H9 (cell line): ENCODE measurements around the gene NT5DC4. TPM values are rescaled to one million over a fixed set of nuclear protein-coding genes. Genes with fewer than 3 reads are reported as not detected.

ENCODE experiments used
- DNase-seq: peaks from one replicate; pipeline ENCODE4 v3.0.0-alpha.2; 2017
- H2AFZ ChIP-seq: one replicate; pipeline ENCODE4 v1.6.1; 2013; ENCODE audit warnings: mild to moderate bottlenecking, low read length, control low read depth, moderate library complexity
- H2AK5ac ChIP-seq: 2 replicates; pipeline ENCODE4 v1.6.1; 2013; ENCODE audit warnings: low read length, control low read depth, mixed read lengths; ENCODE audit not compliant: insufficient read length
- H2BK120ac ChIP-seq: one replicate; pipeline ENCODE4 v1.6.1; 2013; ENCODE audit warnings: low read depth, mild to moderate bottlenecking, low read length, control low read depth, inconsistent platforms; ENCODE audit not compliant: poor library complexity, severe bottlenecking
- H2BK12ac ChIP-seq: 2 replicates; pipeline ENCODE4 v1.6.1; 2013; ENCODE audit warnings: low read length, control low read depth, mixed read lengths, low read depth; ENCODE audit not compliant: insufficient read length
- H2BK15ac ChIP-seq: 2 replicates; pipeline ENCODE4 v1.6.1; 2013; ENCODE audit warnings: low read depth, low read length, control low read depth
- H2BK20ac ChIP-seq: one replicate; pipeline ENCODE4 v1.6.1; 2013; ENCODE audit warnings: low read depth, mild to moderate bottlenecking, low read length, control low read depth, inconsistent platforms; ENCODE audit not compliant: poor library complexity, severe bottlenecking
- H2BK5ac ChIP-seq: 2 replicates; pipeline ENCODE4 v1.6.1; 2013; ENCODE audit warnings: low read length, control low read depth, mixed read lengths; ENCODE audit not compliant: insufficient read length
- H3K14ac ChIP-seq: 2 replicates; pipeline ENCODE4 v1.6.1; 2013; ENCODE audit warnings: low read length, control low read depth; ENCODE audit not compliant: insufficient read depth
- H3K18ac ChIP-seq: 2 replicates; pipeline ENCODE4 v1.6.1; 2013; ENCODE audit warnings: low read depth, mild to moderate bottlenecking, mixed read lengths, low read length, control low read depth; ENCODE audit not compliant: insufficient read length
- H3K23ac ChIP-seq: 2 replicates; pipeline ENCODE4 v1.6.1; 2013; ENCODE audit warnings: low read length, control low read depth, mixed read lengths, low read depth; ENCODE audit not compliant: insufficient read length
- H3K23me2 ChIP-seq: 2 replicates; pipeline ENCODE4 v1.6.1; 2013; ENCODE audit warnings: low read depth, mild to moderate bottlenecking, mixed read lengths, low read length, control low read depth; ENCODE audit not compliant: insufficient read length, poor library complexity, severe bottlenecking
- H3K27ac ChIP-seq: 2 replicates; pipeline ENCODE4 v1.5.1; 2013; ENCODE audit warnings: low read length, control low read depth, mixed read lengths, low read depth; ENCODE audit not compliant: insufficient read length
- H3K27me3 ChIP-seq: 2 replicates; pipeline ENCODE4 v1.6.1; 2013; ENCODE audit warnings: low read length, control low read depth, inconsistent platforms; ENCODE audit not compliant: insufficient read depth
- H3K4ac ChIP-seq: 2 replicates; pipeline ENCODE4 v1.6.1; 2013; ENCODE audit warnings: low read depth, mild to moderate bottlenecking, control low read depth, inconsistent platforms, low read length, moderate library complexity
- H3K4me1 ChIP-seq: 2 replicates; pipeline ENCODE4 v1.6.1; 2013; ENCODE audit warnings: low read length, control low read depth, inconsistent platforms; ENCODE audit not compliant: insufficient read depth
- H3K4me2 ChIP-seq: 2 replicates; pipeline ENCODE4 v1.6.1; 2013; ENCODE audit warnings: low read length, control low read depth, mixed read lengths; ENCODE audit not compliant: insufficient read length, insufficient read depth
- H3K56ac ChIP-seq: 2 replicates; pipeline ENCODE4 v1.6.1; 2013; ENCODE audit warnings: low read depth, mild to moderate bottlenecking, mixed read lengths, low read length, control low read depth; ENCODE audit not compliant: insufficient read length
- H3K79me1 ChIP-seq: 2 replicates; pipeline ENCODE4 v1.6.1; 2013; ENCODE audit warnings: low read depth, mild to moderate bottlenecking, moderate library complexity, low read length, control low read depth, inconsistent platforms; ENCODE audit not compliant: insufficient read depth, poor library complexity, severe bottlenecking
- H3K79me2 ChIP-seq: 2 replicates; pipeline ENCODE4 v1.6.1; 2013; ENCODE audit warnings: low read length, control low read depth, inconsistent platforms; ENCODE audit not compliant: insufficient read depth
- H3K9ac ChIP-seq: 2 replicates; pipeline ENCODE4 v1.6.1; 2013; ENCODE audit warnings: low read length, control low read depth, mixed read lengths; ENCODE audit not compliant: insufficient read length; ENCODE audit errors: extremely low read depth
- H3K9me3 ChIP-seq: one replicate; pipeline ENCODE4 v1.6.1; 2013; ENCODE audit warnings: low read depth, low read length, inconsistent platforms; ENCODE audit not compliant: control insufficient read depth
- H3T11ph ChIP-seq: one replicate; pipeline ENCODE4 v1.6.1; 2013; ENCODE audit warnings: mild to moderate bottlenecking, low read length, control low read depth, inconsistent platforms
- H4K20me1 ChIP-seq: one replicate; pipeline ENCODE4 v1.6.1; 2013; ENCODE audit not compliant: control insufficient read depth, insufficient read length, insufficient read depth
- H4K5ac ChIP-seq: 2 replicates; pipeline ENCODE4 v1.6.1; 2013; ENCODE audit warnings: low read depth, mild to moderate bottlenecking, mixed read lengths, low read length, control low read depth; ENCODE audit not compliant: insufficient read length
- H4K8ac ChIP-seq: replicated peaks from 2 replicates; pipeline ENCODE4 v1.6.1; 2013; ENCODE audit warnings: low read length, control low read depth, mixed read lengths, low read depth; ENCODE audit not compliant: insufficient read length
- H4K91ac ChIP-seq: 2 replicates; pipeline ENCODE4 v1.6.1; 2013; ENCODE audit warnings: low read depth, mild to moderate bottlenecking, moderate library complexity, mixed read lengths, low read length, control low read depth; ENCODE audit not compliant: insufficient read length
- H3K27ac Mint-ChIP-seq, 3 experiments: 2 replicates in 2 of 3; 3 replicates in 1 of 3; pipeline ENCODE4 v1.8.0; 2020 to 2021; ENCODE audit warnings: mixed read lengths in 3 of 3, mild to moderate bottlenecking in 1 of 3, moderate library complexity in 1 of 3
- H3K27me3 Mint-ChIP-seq: 2 replicates; pipeline ENCODE4 v1.8.0; 2021; ENCODE audit warnings: low read depth, mild to moderate bottlenecking, moderate library complexity, mixed read lengths
- H3K36me3 Mint-ChIP-seq, 3 experiments: 2 replicates in 2 of 3; 3 replicates in 1 of 3; pipeline ENCODE4 v1.8.0; 2020 to 2021; ENCODE audit warnings: low read depth in 3 of 3, mixed read lengths in 3 of 3; ENCODE audit not compliant: insufficient read depth in 1 of 3
- H3K4me1 Mint-ChIP-seq, 2 experiments: 2 replicates each; pipeline ENCODE4 v1.8.0; 2020; ENCODE audit warnings: mixed read lengths in 2 of 2
- H3K4me3 Mint-ChIP-seq, 2 experiments: 2 replicates in 1 of 2; 3 replicates in 1 of 2; pipeline ENCODE4 v1.8.0; 2020 to 2021; ENCODE audit warnings: mild to moderate bottlenecking in 2 of 2, mixed read lengths in 2 of 2, moderate library complexity in 1 of 2
- H3K9me3 Mint-ChIP-seq, 2 experiments: 2 replicates in 1 of 2; 3 replicates in 1 of 2; pipeline ENCODE4 v1.8.0; 2020; ENCODE audit warnings: mild to moderate bottlenecking in 2 of 2, mixed read lengths in 2 of 2, moderate library complexity in 1 of 2
- CTCF ChIP-seq: fragments of 200-600 bp; sonication (generic); conservative IDR thresholded peaks from 3 replicates; pipeline ENCODE4 v1.8.0; 2021; ENCODE audit warnings: antibody characterized with exemption, mild to moderate bottlenecking
- WGBS: extraction: QIAGEN DNeasy Blood & Tissue Kit; methylation state at CpG from one replicate; pipeline ENCODE4 v1.1.7; 2013; ENCODE audit warnings: missing lambda C conversion rate, low lambda C conversion rate, mixed read lengths; ENCODE audit not compliant: insufficient read length; ENCODE audit errors: extremely low coverage; 5-methylcytosine and 5-hydroxymethylcytosine counted together
- total RNA-seq: library from RNA; stranded (reverse); gene quantifications from 2 replicates; pipeline ENCODE4 v1.2.1, GENCODE V29; 2021

NT5DC4 gene
- total RNA-seq, 1 experiment from 2014 or later: not detected

DNA sequence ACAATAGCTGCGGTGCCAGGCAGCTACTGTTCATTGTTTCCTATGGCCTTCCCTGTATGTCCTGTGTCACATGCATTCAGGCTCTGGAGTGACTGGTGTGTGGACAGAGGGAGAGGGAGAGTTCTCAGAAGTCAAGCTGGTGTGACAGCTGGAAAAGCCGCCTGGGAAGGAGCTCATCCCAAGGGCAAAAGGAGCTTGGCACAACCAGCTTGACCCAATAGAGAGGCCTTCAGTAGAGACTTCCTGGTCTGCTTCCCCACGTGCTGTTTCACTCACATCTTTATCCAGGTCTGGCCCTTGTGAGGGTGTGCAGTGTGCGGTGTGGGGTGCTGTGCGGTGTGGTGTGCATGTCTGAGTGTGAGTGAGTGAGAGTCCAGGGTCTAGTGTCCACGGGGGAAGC is 11.1 kb upstream of the NT5DC4 start:
- H3T11ph ChIP-seq: no peak overlapping the region
- no peak overlapping the region for H3K23ac ChIP-seq
- Mint-ChIP-seq H3K9me3 (no peaks in the 10 kb centered on the region; a peak in 1 of 5 replicates), H3K27ac (no peak overlapping the region; a peak in 1 of 7 replicates), H3K4me3 (no peak overlapping the region), H3K27me3 (peaks cover 12% of the 10 kb centered on the region), H3K36me3 (no peaks in the 10 kb centered on the region), H3K4me1 (no peaks in the 10 kb centered on the region)
- DNase-seq: no peak
- H2BK12ac ChIP-seq: no peak overlapping the region
- no peak overlapping the region for H2BK120ac ChIP-seq
- H3K4me1 ChIP-seq: no peaks in the 10 kb centered on the region
- no peaks in the 10 kb centered on the region; the same call in 1 of the 2 replicates for H3K79me2 ChIP-seq
- H3K79me1 ChIP-seq: no peaks in the 10 kb centered on the region
- no peak overlapping the region for H3K27ac ChIP-seq
- H2BK20ac ChIP-seq: no peak overlapping the region
- H3K9ac ChIP-seq: no peak overlapping the region
- H2BK15ac ChIP-seq: no peak overlapping the region
- H4K20me1 ChIP-seq: no peaks in the 10 kb centered on the region
- no peaks in the 10 kb centered on the region for H3K27me3 ChIP-seq
- no peak overlapping the region for H2BK5ac ChIP-seq
- no peak for TF ChIP-seq CTCF
- no peak overlapping the region for H3K56ac ChIP-seq
- no peak overlapping the region for H3K18ac ChIP-seq
- H4K91ac ChIP-seq: no peak overlapping the region
- H4K5ac ChIP-seq: no peak overlapping the region
- WGBS: no CpG with 5 or more reads among the region's 6 CpGs
- H3K23me2 ChIP-seq: no peaks in the 10 kb centered on the region
- H3K14ac ChIP-seq: no peak overlapping the region
- H3K9me3 ChIP-seq: no peaks in the 10 kb centered on the region
- H3K4ac ChIP-seq: no peak overlapping the region
- no peak overlapping the region for H4K8ac ChIP-seq
- no peak overlapping the region for H3K4me2 ChIP-seq
- no peak overlapping the region for H2AFZ ChIP-seq
- no peak overlapping the region for H2AK5ac ChIP-seq
